Activated naive CD8-positive, alpha-beta T cell treated with anti-CD3 and anti-CD28 coated beads for 36 hours (primary cell): ENCODE data around the gene WNT10A. TPM values are rescaled to one million over a fixed set of nuclear protein-coding genes. Genes with fewer than 3 reads are reported as not detected.
"Not testable (repeated sequence)": the region's sequence is repeated elsewhere in the genome, so short reads cannot be mapped to it uniquely, and the experiment has no call there.

Experiments
- DNase-seq: peaks from one replicate; pipeline ENCODE4 v3.0.0; 2021
- H3K27ac Mint-ChIP-seq: one replicate; pipeline ENCODE4 v1.8.0; 2022; ENCODE audit warnings: mild to moderate bottlenecking, moderate library complexity, mixed read lengths
- H3K27me3 Mint-ChIP-seq: one replicate; pipeline ENCODE4 v1.8.0; 2022; ENCODE audit warnings: mild to moderate bottlenecking, mixed read lengths
- H3K36me3 Mint-ChIP-seq: one replicate; pipeline ENCODE4 v1.8.0; 2021; ENCODE audit warnings: mild to moderate bottlenecking, mixed read lengths
- H3K4me1 Mint-ChIP-seq: one replicate; pipeline ENCODE4 v1.8.0; 2021; ENCODE audit warnings: mixed read lengths
- H3K4me3 Mint-ChIP-seq: one replicate; pipeline ENCODE4 v1.8.0; 2022; ENCODE audit warnings: mild to moderate bottlenecking, moderate library complexity, mixed read lengths
- H3K9me3 Mint-ChIP-seq: one replicate; pipeline ENCODE4 v1.8.0; 2022; ENCODE audit warnings: mixed read lengths
- total RNA-seq, 2 experiments: library from RNA; stranded (reverse); gene quantifications; one replicate each; pipeline ENCODE4 v1.2.3, GENCODE V29; 2021

Gene WNT10A
- total RNA-seq, 2 experiments from 2014 or later = 6.8 to 7.1 TPM

DNA sequence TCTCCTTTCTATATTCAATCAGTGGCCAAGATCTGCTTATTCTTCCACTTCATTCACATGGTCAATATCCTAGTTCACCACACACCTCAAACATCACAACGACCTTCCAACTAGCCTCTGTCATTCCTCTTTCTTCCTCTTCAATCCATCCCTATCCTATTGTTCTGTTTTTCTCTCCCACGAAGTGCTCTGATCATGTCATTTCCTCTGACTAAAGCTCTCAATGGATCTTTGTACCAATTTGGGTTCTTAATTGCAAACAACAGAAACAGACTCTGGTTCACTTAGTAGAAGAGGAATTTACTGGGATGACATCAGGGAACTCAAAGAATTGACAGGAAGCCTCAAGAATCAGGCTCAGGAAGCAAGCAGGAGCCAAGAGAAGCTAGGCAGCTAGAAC is 23.5 kb downstream of the WNT10A start:
- Mint-ChIP-seq H3K27ac (no peak overlapping the region), H3K27me3 (peaks cover 63% of the 10 kb centered on the region), H3K4me3 (no peak overlapping the region), H3K36me3 (no peaks in the 10 kb centered on the region), H3K9me3 (no peaks in the 10 kb centered on the region), H3K4me1 (peaks cover 1% of the 10 kb centered on the region)
- DNase-seq = no peak

DNA sequence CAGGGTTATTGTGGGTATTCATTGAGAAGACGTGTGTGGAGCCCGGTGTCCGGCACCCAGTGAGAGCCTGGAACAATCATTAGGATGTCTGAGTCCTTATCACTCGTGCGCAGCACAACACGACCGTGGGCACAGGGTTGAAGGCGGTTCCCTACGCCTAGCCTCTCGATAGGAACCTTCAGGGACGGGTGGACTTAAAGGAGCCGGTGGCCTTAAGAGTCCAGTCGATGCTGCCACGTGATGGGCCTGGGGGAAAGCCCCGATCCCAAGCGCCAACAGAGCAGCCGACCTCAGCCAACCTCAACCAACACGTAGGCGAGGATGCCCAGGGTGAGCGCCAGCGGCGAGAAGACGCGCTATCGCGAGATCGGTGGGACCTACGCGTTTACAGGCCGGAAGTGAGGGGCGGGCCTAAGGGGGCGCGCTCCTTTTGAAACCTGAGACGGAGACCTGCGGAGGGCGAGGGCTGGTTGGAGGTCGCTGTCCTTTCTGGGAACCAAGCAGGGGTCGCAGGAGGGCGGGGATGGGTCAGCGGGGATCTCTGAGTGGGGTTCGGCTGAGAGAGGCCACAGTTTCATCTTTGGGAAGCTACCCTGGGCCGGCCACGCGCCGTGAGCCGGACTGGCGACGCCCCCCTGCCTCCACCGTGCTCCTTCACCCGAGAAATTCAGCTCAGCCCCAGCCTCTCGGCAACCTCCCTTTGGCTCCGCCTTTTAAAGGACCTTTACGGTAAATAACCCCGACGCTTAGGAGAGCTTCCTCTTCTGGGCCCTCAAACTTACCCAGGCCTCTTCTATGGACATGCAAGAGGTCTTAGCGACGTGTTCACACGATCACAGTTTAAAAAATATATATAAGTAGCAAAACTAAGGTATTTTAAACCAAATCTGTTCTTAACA is 28.3 kb downstream of the WNT10A start:
- Mint-ChIP-seq H3K9me3 (no peaks in the 10 kb centered on the region), H3K27ac (peak overlapping the region; percentile 85), H3K4me3 (peak overlapping the region; percentile 78), H3K36me3 (no peaks in the 10 kb centered on the region), H3K27me3 (peaks cover 29% of the 10 kb centered on the region), H3K4me1 (peaks cover 4% of the 10 kb centered on the region)
- DNase-seq = peak; percentile 94

DNA sequence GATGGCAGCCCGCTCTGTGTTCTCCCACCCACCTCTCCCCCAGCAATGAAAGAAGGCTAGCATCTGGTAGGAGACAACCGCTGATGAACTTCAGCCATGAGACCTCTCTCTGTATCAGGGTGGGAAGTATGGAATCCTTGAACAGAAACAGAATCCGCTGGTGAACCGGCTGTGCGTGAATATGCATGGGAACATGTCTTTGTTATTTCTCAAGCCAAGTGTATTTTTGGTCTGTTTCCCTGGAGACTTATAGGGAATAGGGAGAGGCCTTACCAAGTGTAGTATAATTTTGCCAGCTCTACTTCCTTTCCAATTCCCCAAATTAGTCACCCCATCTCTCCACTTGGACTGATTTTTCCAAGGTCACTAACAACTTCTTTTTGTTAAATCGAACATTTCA is 30.1 kb downstream of the WNT10A start:
- Mint-ChIP-seq H3K9me3 (no peaks in the 10 kb centered on the region), H3K27ac (no peak overlapping the region), H3K36me3 (no peaks in the 10 kb centered on the region), H3K27me3 (peaks cover 19% of the 10 kb centered on the region), H3K4me3 (no peak overlapping the region), H3K4me1 (peaks cover 4% of the 10 kb centered on the region)
- no peak for DNase-seq

- H3K4me1 Mint-ChIP-seq = no peaks in the 10 kb centered on the region
- H3K36me3 Mint-ChIP-seq = peaks cover 2% of the 10 kb centered on the region
- no peaks in the 10 kb centered on the region for H3K9me3 Mint-ChIP-seq
- no peak for DNase-seq
- no peak overlapping the region for H3K4me3 Mint-ChIP-seq
- H3K27me3 Mint-ChIP-seq = peaks cover 61% of the 10 kb centered on the region
- no peak overlapping the region for H3K27ac Mint-ChIP-seq
These were observed 39.9 kb downstream of the WNT10A start for GRCh38 chr2:218920504-218920903.

DNA sequence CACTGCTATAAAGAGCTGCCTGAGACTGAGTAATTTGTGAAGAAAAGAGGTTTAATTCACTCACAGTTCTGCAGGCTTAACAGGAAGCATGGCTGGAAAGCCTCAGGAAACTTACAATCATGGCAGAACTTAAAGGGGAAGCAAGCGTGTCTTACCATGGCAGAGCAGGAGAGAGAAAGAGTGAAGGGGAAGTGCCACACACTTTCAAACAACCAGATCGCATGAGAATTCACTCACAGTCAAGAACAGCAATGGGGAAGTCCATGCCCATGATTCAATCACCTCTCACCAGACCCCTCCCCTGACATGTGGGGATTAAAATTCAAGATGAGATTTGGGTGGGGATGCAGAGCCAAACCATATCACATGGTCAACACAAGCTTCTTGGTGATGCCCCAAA is 44.1 kb downstream of the WNT10A start:
- Mint-ChIP-seq H3K9me3 (no peaks in the 10 kb centered on the region), H3K36me3 (peaks cover 2% of the 10 kb centered on the region), H3K4me3 (no peak overlapping the region), H3K4me1 (no peaks in the 10 kb centered on the region), H3K27me3 (peaks cover 62% of the 10 kb centered on the region), H3K27ac (no peak overlapping the region)
- DNase-seq = no peak

- H3K36me3 Mint-ChIP-seq = peaks cover 2% of the 10 kb centered on the region
- no peak overlapping the region for H3K27ac Mint-ChIP-seq
- no peak for DNase-seq
- H3K9me3 Mint-ChIP-seq = no peaks in the 10 kb centered on the region
- H3K4me3 Mint-ChIP-seq = no peak overlapping the region
- H3K27me3 Mint-ChIP-seq = peaks cover 61% of the 10 kb centered on the region
- no peaks in the 10 kb centered on the region for H3K4me1 Mint-ChIP-seq
These were observed 44.8 kb downstream of the WNT10A start for GRCh38 chr2:218925434-218925833.

- Mint-ChIP-seq H3K36me3 (peaks cover 2% of the 10 kb centered on the region), H3K9me3 (no peaks in the 10 kb centered on the region), H3K4me1 (no peaks in the 10 kb centered on the region), H3K27me3 (peaks cover 47% of the 10 kb centered on the region), H3K27ac (no peak overlapping the region), H3K4me3 (no peak overlapping the region)
- DNase-seq = no peak
These were observed 46.8 kb downstream of the WNT10A start for GRCh38 chr2:218927422-218927821.

GRCh38 chr2:218927876-218928275 is 47.2 kb downstream of the WNT10A start:
- Mint-ChIP-seq H3K27me3 (peaks cover 46% of the 10 kb centered on the region), H3K4me3 (no peak overlapping the region), H3K36me3 (peaks cover 2% of the 10 kb centered on the region), H3K9me3 (no peaks in the 10 kb centered on the region), H3K27ac (no peak overlapping the region), H3K4me1 (no peaks in the 10 kb centered on the region)
- no peak for DNase-seq

GRCh38 chr2:218930488-218930887 is 49.8 kb downstream of the WNT10A start:
- not testable (repeated sequence) for H3K4me3 Mint-ChIP-seq, H3K9me3 Mint-ChIP-seq

DNA sequence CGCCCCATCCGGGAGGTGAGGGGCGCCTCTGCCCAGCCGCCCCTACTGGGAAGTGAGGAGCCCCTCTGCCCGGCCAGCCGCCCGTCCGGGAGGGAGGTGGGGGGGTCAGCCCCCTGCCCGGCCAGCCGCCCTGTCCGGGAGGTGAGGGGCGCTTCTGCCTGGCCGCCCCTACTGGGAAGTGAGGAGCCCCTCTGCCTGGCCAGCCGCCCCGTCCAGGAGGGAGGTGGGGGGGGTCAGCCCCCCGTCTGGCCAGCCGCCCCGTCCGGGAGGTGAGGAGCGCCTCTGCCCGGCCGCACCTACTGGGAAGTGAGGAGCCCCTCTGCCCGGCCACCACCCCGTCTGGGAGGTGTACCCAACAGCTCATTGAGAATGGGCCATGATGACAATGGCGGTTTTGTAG is 51.1 kb downstream of the WNT10A start:
- not testable (repeated sequence) for H3K4me3 Mint-ChIP-seq

More at GRCh38 chr2:218930488-218930887, 49.8 kb downstream of the WNT10A start:
- not testable (repeated sequence) for H3K4me1 Mint-ChIP-seq, H3K27ac Mint-ChIP-seq, H3K36me3 Mint-ChIP-seq, DNase-seq
- H3K27me3 Mint-ChIP-seq = peaks cover 46% of the 10 kb centered on the region

More for the DNA sequence above, 51.1 kb downstream of the WNT10A start:
- peaks cover 44% of the 10 kb centered on the region for H3K27me3 Mint-ChIP-seq
- DNase-seq, H3K9me3 Mint-ChIP-seq, H3K36me3 Mint-ChIP-seq, H3K4me1 Mint-ChIP-seq, H3K27ac Mint-ChIP-seq: not testable (repeated sequence)

Other genes with a start within 250 kb of the WNT10A start
- gene ZNF142, start 221.2 kb upstream of the WNT10A start, total RNA-seq = 10 to 100 TPM; 55.2 to 55.4 TPM
- 10 to 100 TPM; 90.3 to 96.4 TPM for gene BCS1L, start 221.2 kb upstream of the WNT10A start, total RNA-seq
- 10 to 100 TPM; 27.2 to 29.8 TPM for gene RNF25, start 208.8 kb upstream of the WNT10A start, total RNA-seq
- gene STK36, start 208.8 kb upstream of the WNT10A start, total RNA-seq = 10 to 100 TPM; 11.8 to 15.4 TPM
- 10 to 100 TPM; 34.2 to 36.7 TPM for gene TTLL4, start 170.0 kb upstream of the WNT10A start, total RNA-seq
- not detected for gene CYP27A1, start 98.7 kb upstream of the WNT10A start, total RNA-seq
- gene PRKAG3, start 49.0 kb upstream of the WNT10A start, total RNA-seq = not detected
- gene WNT6, start 21.0 kb upstream of the WNT10A start, total RNA-seq = under 1 TPM in 1 of 2 experiments, not detected in 1; 0.21 TPM
- gene CDK5R2, start 78.8 kb downstream of the WNT10A start, total RNA-seq = not detected
- not detected for gene FEV, start 104.3 kb downstream of the WNT10A start, total RNA-seq
- gene CRYBA2, start 112.6 kb downstream of the WNT10A start, total RNA-seq = not detected
- not detected for gene CFAP65, start 160.7 kb downstream of the WNT10A start, total RNA-seq
- not detected for gene IHH, start 180.1 kb downstream of the WNT10A start, total RNA-seq